Erythroblast (primary cell): ENCODE data around the gene PEX11G.
"Not testable (repeated sequence)": the region's sequence is repeated elsewhere in the genome, so short reads cannot be mapped to it uniquely, and the experiment has no call there.

Experiments used
- DNase-seq, 2 experiments: peaks; one replicate each; lab custom pipeline; 2025; lab: John Stamatoyannopoulos, UW
- GATA1 ChIP-seq: IDR thresholded peaks from 2 replicates; pipeline ENCODE4 v1.6.1; 2011; ENCODE audit warnings: low read depth, mild to moderate bottlenecking, control low read depth, low read length, moderate library complexity
- POLR2A ChIP-seq: IDR thresholded peaks from 2 replicates; pipeline ENCODE4 v1.6.1; 2011; ENCODE audit warnings: mild to moderate bottlenecking, low read length

PEX11G gene

GRCh38 chr19:7456964-7457541 is 31.8 kb downstream of the PEX11G start:
- TF ChIP-seq POLR2A (no peak), GATA1 (no peak)
- DNase-seq = no peak

- DNase-seq = no peak
- TF ChIP-seq POLR2A = no peak
- TF ChIP-seq GATA1 = no peak
Observed at GRCh38 chr19:7455600-7456296, 33.1 kb downstream of the PEX11G start.

GRCh38 chr19:7454998-7455397 is 33.8 kb downstream of the PEX11G start:
- no peak for DNase-seq
- TF ChIP-seq POLR2A (no peak), GATA1 (no peak)

GRCh38 chr19:7450243-7451223 is 38.3 kb downstream of the PEX11G start:
- DNase-seq = no peak

GRCh38 chr19:7449391-7450070 is 39.3 kb downstream of the PEX11G start:
- not testable (repeated sequence) for DNase-seq

More at GRCh38 chr19:7450243-7451223, 38.3 kb downstream of the PEX11G start:
- no peak for TF ChIP-seq POLR2A
- TF ChIP-seq GATA1 = no peak

- TF ChIP-seq POLR2A (no peak), GATA1 (no peak)
- DNase-seq = no peak
Observed at GRCh38 chr19:7447648-7448047, 41.2 kb downstream of the PEX11G start.

GRCh38 chr19:7445104-7445503 is 43.7 kb downstream of the PEX11G start:
- DNase-seq = no peak
- TF ChIP-seq GATA1 = no peak
- no peak for TF ChIP-seq POLR2A

GRCh38 chr19:7444042-7444441 is 44.8 kb downstream of the PEX11G start:
- TF ChIP-seq GATA1 (no peak), POLR2A (no peak)
- no peak for DNase-seq

GRCh38 chr19:7442423-7442822 is 46.4 kb downstream of the PEX11G start:
- TF ChIP-seq POLR2A = no peak
- DNase-seq = no peak

GRCh38 chr19:7441468-7442146 is 47.2 kb downstream of the PEX11G start:
- no peak for DNase-seq
- TF ChIP-seq GATA1 (no peak), POLR2A (no peak)

- TF ChIP-seq GATA1 (no peak), POLR2A (no peak)
- DNase-seq = no peak
Observed at GRCh38 chr19:7440188-7440975, 48.5 kb downstream of the PEX11G start.

GRCh38 chr19:7435586-7435985 is 53.2 kb downstream of the PEX11G start:
- no peak for DNase-seq
- TF ChIP-seq GATA1 (no peak), POLR2A (no peak)
